Fibroblast of villous mesenchyme (primary cell): ENCODE measurements around the gene RPL13. TPM values are rescaled to one million over a fixed set of nuclear protein-coding genes. Genes with fewer than 3 reads are reported as not detected.

ENCODE experiments used
- DNase-seq: peaks from one replicate; pipeline ENCODE4 v3.0.0-alpha.2; 2010; ENCODE audit warnings: low read depth
- H3K4me3 ChIP-seq: 2 replicates; pipeline ENCODE4 v1.5.1; 2011; ENCODE audit warnings: low read depth, mild to moderate bottlenecking, low read length
- CTCF ChIP-seq: IDR thresholded peaks from 2 replicates; pipeline ENCODE4 v1.5.1; 2012; ENCODE audit warnings: low read depth, mild to moderate bottlenecking, low read length; ENCODE audit not compliant: insufficient read depth
- total RNA-seq: library from RNA; depleted of rRNA; stranded (reverse); fragments of >200 nt; gene quantifications from 2 replicates; pipeline ENCODE4 v1.2.3, GENCODE V29; 2012

RPL13 gene
- total RNA-seq, 1 donor = 1,832 TPM

GRCh38 chr16:89577055-89577759 lies 16.7 kb downstream of the RPL13 start:
- TF ChIP-seq CTCF = no peak
- no peak overlapping the region for H3K4me3 ChIP-seq
- no peak for DNase-seq

GRCh38 chr16:89579351-89579750 lies 18.9 kb downstream of the RPL13 start:
- TF ChIP-seq CTCF = no peak
- DNase-seq = no peak
- H3K4me3 ChIP-seq = no peak overlapping the region

- no peak for TF ChIP-seq CTCF
- H3K4me3 ChIP-seq = no peak overlapping the region
- peak; percentile 99 for DNase-seq
Observed at GRCh38 chr16:89581045-89581695, 20.7 kb downstream of the RPL13 start.

- DNase-seq = peak; percentile 88
- no peak for TF ChIP-seq CTCF
- H3K4me3 ChIP-seq = no peak overlapping the region
Observed at GRCh38 chr16:89581861-89582563, 21.5 kb downstream of the RPL13 start.

GRCh38 chr16:89582614-89583196 lies 22.2 kb downstream of the RPL13 start:
- TF ChIP-seq CTCF = no peak
- DNase-seq = no peak
- no peak overlapping the region for H3K4me3 ChIP-seq

- H3K4me3 ChIP-seq = no peak overlapping the region
- no peak for DNase-seq
- TF ChIP-seq CTCF = no peak
Observed at GRCh38 chr16:89583197-89583894, 22.9 kb downstream of the RPL13 start.
